Mesenchymal stem cell (in vitro differentiated cells and primary cell): ENCODE results near the gene TUBG1.

ENCODE experiments used
- DNase-seq: peaks from one replicate; pipeline ENCODE4 v3.0.0-alpha.2; 2013
- H2AFZ ChIP-seq: one replicate; pipeline ENCODE4 v1.6.1; 2013; ENCODE audit warnings: low read depth, mild to moderate bottlenecking, control low read depth, inconsistent platforms, low read length, moderate library complexity
- H2AK5ac ChIP-seq: 2 replicates; pipeline ENCODE4 v1.6.1; 2013; ENCODE audit warnings: low read length, moderate library complexity, mild to moderate bottlenecking, inconsistent platforms; ENCODE audit not compliant: severe bottlenecking
- H2BK120ac ChIP-seq: one replicate; pipeline ENCODE4 v1.6.1; 2013; ENCODE audit warnings: low read depth, mild to moderate bottlenecking, inconsistent platforms, low read length, moderate library complexity
- H2BK12ac ChIP-seq, 2 experiments: one replicate each; pipeline ENCODE4 v1.6.1; 2013; ENCODE audit warnings: inconsistent platforms in 2 of 2, low read length in 2 of 2, mild to moderate bottlenecking in 2 of 2, moderate library complexity in 2 of 2, control low read depth in 1 of 2
- H2BK15ac ChIP-seq: one replicate; pipeline ENCODE4 v1.6.1; 2013; ENCODE audit warnings: mild to moderate bottlenecking, low read depth, inconsistent platforms; ENCODE audit not compliant: poor library complexity, severe bottlenecking
- H2BK5ac ChIP-seq: 2 replicates; pipeline ENCODE4 v1.6.1; 2013; ENCODE audit warnings: low read depth, mild to moderate bottlenecking, low read length, control low read depth, inconsistent platforms; ENCODE audit not compliant: poor library complexity, severe bottlenecking
- H3K14ac ChIP-seq, 2 experiments: one replicate each; pipeline ENCODE4 v1.6.1; 2013; ENCODE audit warnings: inconsistent platforms in 2 of 2, low read length in 2 of 2, control low read depth in 1 of 2, mild to moderate bottlenecking in 1 of 2, moderate library complexity in 1 of 2
- H3K18ac ChIP-seq, 2 experiments: one replicate each; pipeline ENCODE4 v1.6.1; 2013; ENCODE audit warnings: inconsistent platforms in 2 of 2, low read length in 2 of 2, control low read depth in 1 of 2, low read depth in 1 of 2, mild to moderate bottlenecking in 1 of 2
- H3K23ac ChIP-seq, 2 experiments: one replicate each; pipeline ENCODE4 v1.6.1; 2013; ENCODE audit warnings: inconsistent platforms in 2 of 2, low read length in 2 of 2, mild to moderate bottlenecking in 2 of 2, moderate library complexity in 2 of 2, control low read depth in 1 of 2
- H3K27ac ChIP-seq: 2 replicates; pipeline ENCODE4 v1.5.1; 2013; ENCODE audit warnings: mild to moderate bottlenecking, moderate library complexity, low read length, control low read depth, inconsistent platforms; ENCODE audit not compliant: poor library complexity, severe bottlenecking
- H3K27me3 ChIP-seq, 2 experiments: 2 replicates each; pipeline versions ENCODE4 v1.6.1 to v1.7.0; 2013; ENCODE audit warnings: low read length in 2 of 2, mild to moderate bottlenecking in 2 of 2, moderate library complexity in 2 of 2, control low read depth in 1 of 2, inconsistent platforms in 1 of 2; ENCODE audit not compliant: control insufficient read depth in 1 of 2, insufficient read depth in 1 of 2
- H3K36me3 ChIP-seq, 2 experiments: 2 replicates each; pipeline versions ENCODE4 v1.6.1 to v1.7.0; 2013; ENCODE audit warnings: low read length in 2 of 2, control low read depth in 1 of 2, inconsistent platforms in 1 of 2, low read depth in 1 of 2, mild to moderate bottlenecking in 1 of 2; ENCODE audit not compliant: insufficient read depth in 2 of 2, control insufficient read depth in 1 of 2
- H3K4ac ChIP-seq, 2 experiments: one replicate each; pipeline ENCODE4 v1.6.1; 2013; ENCODE audit warnings: inconsistent platforms in 2 of 2, low read length in 2 of 2, mild to moderate bottlenecking in 2 of 2, moderate library complexity in 2 of 2, control low read depth in 1 of 2, low read depth in 1 of 2
- H3K4me1 ChIP-seq: 2 replicates; pipeline ENCODE4 v1.6.1; 2013; ENCODE audit warnings: low read depth, low read length, control low read depth; ENCODE audit not compliant: control insufficient read depth, insufficient read depth
- H3K4me2 ChIP-seq: 2 replicates; pipeline ENCODE4 v1.6.1; 2013; ENCODE audit warnings: low read length, mild to moderate bottlenecking, inconsistent platforms; ENCODE audit not compliant: poor library complexity, severe bottlenecking
- H3K4me3 ChIP-seq, 2 experiments: 2 replicates each; pipeline versions ENCODE4 v1.5.1 to v1.7.0; 2013; ENCODE audit warnings: low read length in 2 of 2, mild to moderate bottlenecking in 2 of 2, control low read depth in 1 of 2, low read depth in 1 of 2; ENCODE audit not compliant: insufficient read depth in 1 of 2
- H3K79me1 ChIP-seq: replicated peaks from 2 replicates; pipeline ENCODE4 v1.6.1; 2013; ENCODE audit warnings: mild to moderate bottlenecking, control low read depth, low read length, inconsistent platforms; ENCODE audit not compliant: poor library complexity, severe bottlenecking
- H3K9ac ChIP-seq: 2 replicates; pipeline ENCODE4 v1.7.0; 2013; ENCODE audit warnings: mild to moderate bottlenecking, low read length, moderate library complexity
- H3K9me3 ChIP-seq: 2 replicates; pipeline ENCODE4 v1.7.0; 2013; ENCODE audit warnings: mild to moderate bottlenecking, low read length; ENCODE audit not compliant: control insufficient read depth
- H4K8ac ChIP-seq: one replicate; pipeline ENCODE4 v1.6.1; 2013; ENCODE audit warnings: inconsistent platforms, mild to moderate bottlenecking, low read length, moderate library complexity
- H4K91ac ChIP-seq: one replicate; pipeline ENCODE4 v1.6.1; 2013; ENCODE audit warnings: mild to moderate bottlenecking, low read length, inconsistent platforms
- WGBS: methylation state at CpG from one replicate; pipeline ENCODE4 v1.1.7; 2013; ENCODE audit warnings: mixed read lengths; 5-methylcytosine and 5-hydroxymethylcytosine counted together

TUBG1 gene

GRCh38 chr17:42585353-42585752, 24.1 kb upstream of the TUBG1 start:
- no peak overlapping the region for H2BK5ac ChIP-seq
- no peak overlapping the region for H2BK15ac ChIP-seq
- no peak overlapping the region for H3K23ac ChIP-seq
- H3K4me3 ChIP-seq = no peak overlapping the region
- no peaks in the 10 kb centered on the region for H3K4me1 ChIP-seq
- H3K36me3 ChIP-seq = peaks cover 66 to 96% of the 10 kb centered on the region in 2 experiments
- 75% methylated on average over 1 of the region's 1 CpG for WGBS
- H3K14ac ChIP-seq = no peak overlapping the region
- H2AFZ ChIP-seq = no peak overlapping the region
- H2BK120ac ChIP-seq = no peak overlapping the region
- no peak overlapping the region for H3K18ac ChIP-seq
- peak; percentile 25 for DNase-seq
- no peaks in the 10 kb centered on the region for H3K27me3 ChIP-seq
- no peak overlapping the region for H3K4ac ChIP-seq
- no peaks in the 10 kb centered on the region for H3K9me3 ChIP-seq
- no peak overlapping the region for H2AK5ac ChIP-seq
- no peak overlapping the region for H3K9ac ChIP-seq
- H4K8ac ChIP-seq = no peak overlapping the region
- no peak overlapping the region for H2BK12ac ChIP-seq
- H4K91ac ChIP-seq = no peak overlapping the region
- H3K27ac ChIP-seq = no peak overlapping the region
- no peak overlapping the region for H3K4me2 ChIP-seq
- peaks cover 28% of the 10 kb centered on the region for H3K79me1 ChIP-seq

GRCh38 chr17:42586514-42587230, 22.8 kb upstream of the TUBG1 start:
- Histone ChIP-seq H2BK5ac (no peak overlapping the region), H3K4me3 (no peak overlapping the region), H4K8ac (no peak overlapping the region), H2BK12ac (no peak overlapping the region), H3K27me3 (no peaks in the 10 kb centered on the region), H2AK5ac (no peak overlapping the region), H3K9me3 (no peaks in the 10 kb centered on the region), H2BK15ac (no peak overlapping the region), H3K18ac (no peak overlapping the region), H3K23ac (no peak overlapping the region), H2AFZ (no peak overlapping the region), H3K27ac (no peak overlapping the region), H3K14ac (no peak overlapping the region), H3K9ac (no peak overlapping the region), H3K36me3 (peaks cover 64 to 98% of the 10 kb centered on the region in 2 experiments), H3K4ac (no peak overlapping the region), H4K91ac (no peak overlapping the region), H3K4me1 (no peaks in the 10 kb centered on the region), H2BK120ac (no peak overlapping the region), H3K4me2 (no peak overlapping the region), H3K79me1 (peaks cover 27% of the 10 kb centered on the region)
- WGBS = 95% methylated on average over 5 of the region's 7 CpGs
- DNase-seq = no peak

- no peak overlapping the region for H3K14ac ChIP-seq
- no peak overlapping the region for H2BK5ac ChIP-seq
- H3K36me3 ChIP-seq = peaks cover 32 to 60% of the 10 kb centered on the region in 2 experiments
- H3K9ac ChIP-seq = no peak overlapping the region
- DNase-seq = no peak
- peaks cover 29% of the 10 kb centered on the region for H3K79me1 ChIP-seq
- H3K4me2 ChIP-seq = no peak overlapping the region
- H3K27ac ChIP-seq = no peak overlapping the region
- H4K91ac ChIP-seq = no peak overlapping the region
- H3K9me3 ChIP-seq = no peaks in the 10 kb centered on the region
- H2AFZ ChIP-seq = no peak overlapping the region
- no peak overlapping the region for H3K23ac ChIP-seq
- H3K4me3 ChIP-seq = no peak overlapping the region
- H4K8ac ChIP-seq = no peak overlapping the region
- H2AK5ac ChIP-seq = no peak overlapping the region
- WGBS = 100% methylated on average over 2 of the region's 2 CpGs
- no peak overlapping the region for H2BK15ac ChIP-seq
- no peak overlapping the region for H3K4ac ChIP-seq
- H3K27me3 ChIP-seq = no peaks in the 10 kb centered on the region
- no peak overlapping the region for H2BK120ac ChIP-seq
- H2BK12ac ChIP-seq = no peak overlapping the region
- no peaks in the 10 kb centered on the region for H3K4me1 ChIP-seq
- H3K18ac ChIP-seq = no peak overlapping the region
Observed at GRCh38 chr17:42590886-42591285, 18.6 kb upstream of the TUBG1 start.

- H3K18ac ChIP-seq = no peak overlapping the region
- H3K4me1 ChIP-seq = no peaks in the 10 kb centered on the region
- no peak overlapping the region for H2AK5ac ChIP-seq
- no peaks in the 10 kb centered on the region for H3K9me3 ChIP-seq
- no peak overlapping the region for H3K14ac ChIP-seq
- H2BK120ac ChIP-seq = no peak overlapping the region
- H2BK12ac ChIP-seq = no peak overlapping the region
- WGBS = 94% methylated on average over 8 of the region's 9 CpGs
- H4K91ac ChIP-seq = no peak overlapping the region
- no peak overlapping the region for H3K4me3 ChIP-seq
- H2BK15ac ChIP-seq = no peak overlapping the region
- H3K4ac ChIP-seq = no peak overlapping the region
- no peak overlapping the region for H3K4me2 ChIP-seq
- H2BK5ac ChIP-seq = no peak overlapping the region
- no peak for DNase-seq
- H3K23ac ChIP-seq = no peak overlapping the region
- no peak overlapping the region for H3K9ac ChIP-seq
- H2AFZ ChIP-seq = no peak overlapping the region
- H3K27ac ChIP-seq = no peak overlapping the region
- H3K36me3 ChIP-seq = peaks cover 30 to 55% of the 10 kb centered on the region in 2 experiments
- no peak overlapping the region for H4K8ac ChIP-seq
- H3K79me1 ChIP-seq = peaks cover 26% of the 10 kb centered on the region
- no peaks in the 10 kb centered on the region for H3K27me3 ChIP-seq
Observed at GRCh38 chr17:42591411-42591810, 18.1 kb upstream of the TUBG1 start.
